Measurements from ENCODE around the gene BACH2. TPM values are rescaled to one million over a fixed set of nuclear protein-coding genes. Genes with fewer than 3 reads are reported as not detected.

BACH2 gene
- total RNA-seq, 2 donors from 2014 or later = 5.2 to 5.7 TPM

GRCh38 chr6:89887452-89888137 lies 409.0 kb downstream of the BACH2 start:
- H3K4me3 ChIP-seq = no peak overlapping the region
- no peaks in the 10 kb centered on the region for H3K9me3 ChIP-seq
- no peaks in the 10 kb centered on the region for H3K36me3 ChIP-seq
- H3K4me1 ChIP-seq (replicated peaks) = no peaks in the 10 kb centered on the region
- 34% methylated on average over 37 of the region's 43 CpGs for WGBS
- no peak overlapping the region for H3K27ac ChIP-seq
- TF ChIP-seq POLR2A (IDR thresholded peaks at IDR 0.05) (no peak), POLR2AphosphoS5 (IDR thresholded peaks at IDR 0.05) (no peak), CTCF (IDR thresholded peaks at IDR 0.05) (no peak)
- no peaks in the 10 kb centered on the region for H3K27me3 ChIP-seq (replicated peaks; ENCODE audit: insufficient read depth)
- no peak for DNase-seq (ENCODE audit: low spot score)
- intact Hi-C loops (cut with DNase I) = no loop called here

- no peak for DNase-seq (ENCODE audit: low spot score)
- intact Hi-C loops (cut with DNase I) = no loop called here
- Histone ChIP-seq H3K36me3 (no peaks in the 10 kb centered on the region), H3K4me3 (no peak overlapping the region), H3K27me3 (replicated peaks; ENCODE audit: insufficient read depth) (no peaks in the 10 kb centered on the region), H3K4me1 (replicated peaks) (no peaks in the 10 kb centered on the region), H3K27ac (no peak overlapping the region), H3K9me3 (no peaks in the 10 kb centered on the region)
- whole genome bisulfite sequencing = 90% methylated on average over 41 of the region's 44 CpGs
- TF ChIP-seq CTCF (IDR thresholded peaks at IDR 0.05) = no peak
- no peak for TF ChIP-seq POLR2A (IDR thresholded peaks at IDR 0.05)
- no peak for TF ChIP-seq POLR2AphosphoS5 (IDR thresholded peaks at IDR 0.05)
Observed at GRCh38 chr6:89886378-89887120, 410.1 kb downstream of the BACH2 start.

Small RNAs within 50 kb of the gene (microRNA-seq; reads per million reads assigned to microRNA genes)
- gene MIR4464 = not detected

Small RNAs within 50 kb of the gene (small RNA-seq; reads per million reads assigned to genes)
- gene MIR4464 (0 reads per million in 2 donors), gene RF00019 (0 reads per million in 2 donors), gene RN7SKP110 (0 reads per million in 2 donors)
